Fibroblast of skin of left biceps (primary cell): ENCODE results near the gene CEP135.
"Not testable (repeated sequence)": the region's sequence is repeated elsewhere in the genome, so short reads cannot be mapped to it uniquely, and the experiment has no call there.

ENCODE experiments used
- DNase-seq, 2 experiments: peaks; one replicate each; pipeline ENCODE4 v3.0.0-alpha.2; 2013; ENCODE audit warnings: low read depth in 2 of 2

CEP135 gene

GRCh38 chr4:55947254-55947882 is 1.4 kb upstream of the CEP135 start:
- DNase-seq, result peak in 1 of 2 experiments; percentile 19

- DNase-seq, result peak; percentile 90
Measured at GRCh38 chr4:55947912-55948725, 626 bp upstream of the CEP135 start.

GRCh38 chr4:55949482-55949802 is 697 bp downstream of the CEP135 start:
- no peak for DNase-seq

GRCh38 chr4:55951191-55951922 is 2.6 kb downstream of the CEP135 start:
- no peak for DNase-seq

GRCh38 chr4:55955710-55956109 is 7.0 kb downstream of the CEP135 start:
- no peak for DNase-seq

- no peak for DNase-seq
Measured at GRCh38 chr4:55959655-55960054, 10.9 kb downstream of the CEP135 start.

GRCh38 chr4:55964046-55964445 is 15.3 kb downstream of the CEP135 start:
- no peak for DNase-seq

- DNase-seq, result no peak
Measured at GRCh38 chr4:55965585-55965984, 16.8 kb downstream of the CEP135 start.

GRCh38 chr4:55966324-55966723 is 17.6 kb downstream of the CEP135 start:
- not testable (repeated sequence) for DNase-seq

GRCh38 chr4:55967376-55967775 is 18.6 kb downstream of the CEP135 start:
- no peak for DNase-seq

- DNase-seq, result no peak
Measured at GRCh38 chr4:55973650-55974049, 24.9 kb downstream of the CEP135 start.

- DNase-seq, result no peak
Measured at GRCh38 chr4:55977811-55978210, 29.1 kb downstream of the CEP135 start.

GRCh38 chr4:55979562-55979961 is 30.8 kb downstream of the CEP135 start:
- no peak for DNase-seq

GRCh38 chr4:55980725-55981124 is 32.0 kb downstream of the CEP135 start:
- DNase-seq, result no peak

- no peak for DNase-seq
Measured at GRCh38 chr4:55982976-55983375, 34.2 kb downstream of the CEP135 start.

- DNase-seq, result no peak
Measured at GRCh38 chr4:55989766-55990165, 41.0 kb downstream of the CEP135 start.

GRCh38 chr4:55993994-55994663 is 45.4 kb downstream of the CEP135 start:
- no peak for DNase-seq

- no peak for DNase-seq
Measured at GRCh38 chr4:55996646-55997045, 47.9 kb downstream of the CEP135 start.

GRCh38 chr4:56003606-56004005 is 54.9 kb downstream of the CEP135 start:
- no peak for DNase-seq

GRCh38 chr4:56004235-56004634 is 55.5 kb downstream of the CEP135 start:
- no peak for DNase-seq

- DNase-seq, result no peak
Measured at GRCh38 chr4:56007154-56007553, 58.4 kb downstream of the CEP135 start.

- DNase-seq, result no peak
Measured at GRCh38 chr4:56008206-56008605, 59.5 kb downstream of the CEP135 start.
